Measurements from ENCODE around the gene OR2A1.
"Not testable (repeated sequence)": the region's sequence is repeated elsewhere in the genome, so short reads cannot be mapped to it uniquely, and the experiment has no call there.

OR2A1 gene

GRCh38 chr7:144330044-144330443 is 17.8 kb downstream of the OR2A1 start:
- not testable (repeated sequence) for FAIRE-seq

GRCh38 chr7:144331221-144331995 is 19.2 kb downstream of the OR2A1 start:
- not testable (repeated sequence) for FAIRE-seq

DNA sequence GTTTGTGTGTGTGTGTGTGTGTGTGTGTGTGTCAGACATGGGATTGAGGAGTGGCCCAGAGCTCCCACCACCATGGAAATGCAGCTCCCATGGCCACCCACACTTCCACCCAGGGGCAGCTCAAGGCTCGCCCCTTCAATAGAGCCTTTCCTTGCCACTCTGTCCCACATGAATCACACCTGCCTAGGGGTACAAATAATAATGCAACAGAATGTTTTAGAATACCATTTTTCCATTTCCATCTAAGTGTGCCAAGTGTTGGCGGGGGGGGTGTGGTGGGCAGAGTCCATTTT is 19.7 kb downstream of the OR2A1 start:
- FAIRE-seq, result not testable (repeated sequence)

DNA sequence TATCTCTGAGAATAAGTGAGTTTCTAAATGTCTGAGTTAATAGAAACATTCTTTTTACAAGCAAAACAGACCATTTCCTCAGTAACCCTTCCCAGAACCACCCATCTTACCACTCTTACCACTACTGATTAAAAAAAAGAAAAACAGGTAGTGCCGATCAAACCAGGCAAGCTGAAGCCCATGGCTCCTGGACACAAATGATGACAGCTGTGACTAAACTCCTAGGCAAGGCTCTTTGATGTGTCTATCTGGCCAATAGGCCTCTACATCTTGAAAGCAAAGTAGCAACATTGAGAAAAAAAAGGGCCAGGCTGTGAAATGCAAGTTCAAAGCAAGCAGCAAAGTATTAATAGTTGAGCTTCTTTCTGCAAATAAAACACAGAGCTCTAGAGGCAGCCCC is 36.4 kb downstream of the OR2A1 start:
- FAIRE-seq, result not testable (repeated sequence)

- FAIRE-seq, result not testable (repeated sequence)
These were observed 39.4 kb downstream of the OR2A1 start for GRCh38 chr7:144351667-144352066.

DNA sequence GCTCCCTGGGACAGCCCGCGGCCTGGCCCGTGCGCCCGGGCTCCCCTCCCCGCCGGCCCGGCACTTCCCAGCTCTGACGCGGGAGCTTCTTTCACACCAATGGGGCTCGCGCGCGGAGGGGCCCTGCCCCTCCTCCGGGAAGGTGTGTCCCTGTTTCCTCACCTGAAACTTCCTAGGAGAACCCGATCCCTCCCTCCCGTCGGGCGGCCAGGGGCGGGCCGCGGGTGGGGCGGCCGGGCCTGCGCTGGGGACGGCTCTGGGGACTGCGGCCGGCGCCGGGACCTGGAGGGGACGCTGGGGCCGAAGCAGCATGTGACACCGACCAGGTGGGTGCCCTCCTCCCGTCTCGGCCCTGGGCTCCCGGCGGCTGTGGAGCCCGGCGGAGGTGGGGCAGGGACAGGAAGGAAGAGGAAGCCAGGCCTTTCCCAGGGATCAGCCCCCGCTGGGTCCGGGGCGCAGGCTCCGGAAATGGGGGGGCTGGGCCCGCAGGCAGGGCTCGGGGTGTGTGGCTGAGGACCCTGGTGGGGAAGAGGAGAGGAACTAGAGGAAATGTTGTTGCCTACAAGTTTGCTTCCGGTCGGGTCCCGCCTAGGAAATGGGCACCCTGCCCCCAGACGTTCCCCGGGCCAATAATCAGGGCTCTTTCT is 43.1 kb downstream of the OR2A1 start, which contains the start of gene ARHGEF5:
Gene ARHGEF5 (plus strand): TSS at position 227 of the 647 bp plus-strand sequence. CDS start 7,268 bp downstream, outside the sequence.
- not testable (repeated sequence) for FAIRE-seq

DNA sequence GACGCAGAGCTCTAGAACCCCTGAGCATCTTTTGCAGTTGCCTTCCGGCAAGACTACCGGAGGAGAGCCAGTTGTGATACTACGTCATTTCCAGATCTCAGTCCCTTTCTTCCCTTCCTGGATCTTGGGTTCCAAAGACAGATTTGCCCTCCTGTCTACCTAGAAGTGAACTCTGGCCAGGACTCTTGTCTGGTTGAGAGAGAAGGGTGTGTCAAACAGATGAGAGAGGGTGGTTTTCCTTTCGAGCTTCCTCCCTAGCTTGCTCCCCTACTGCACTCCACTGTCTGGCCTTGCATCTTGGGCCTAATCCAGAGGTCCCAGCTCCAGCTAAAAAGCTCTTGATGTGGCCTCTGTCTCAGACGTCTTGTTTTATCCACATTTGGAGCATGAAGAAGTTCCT is 44.0 kb downstream of the OR2A1 start:
- FAIRE-seq, result not testable (repeated sequence)

GRCh38 chr7:144356860-144357259 is 44.6 kb downstream of the OR2A1 start:
- FAIRE-seq, result not testable (repeated sequence)

- FAIRE-seq, result not testable (repeated sequence)
These were observed 49.8 kb downstream of the OR2A1 start for GRCh38 chr7:144362061-144362460.

DNA sequence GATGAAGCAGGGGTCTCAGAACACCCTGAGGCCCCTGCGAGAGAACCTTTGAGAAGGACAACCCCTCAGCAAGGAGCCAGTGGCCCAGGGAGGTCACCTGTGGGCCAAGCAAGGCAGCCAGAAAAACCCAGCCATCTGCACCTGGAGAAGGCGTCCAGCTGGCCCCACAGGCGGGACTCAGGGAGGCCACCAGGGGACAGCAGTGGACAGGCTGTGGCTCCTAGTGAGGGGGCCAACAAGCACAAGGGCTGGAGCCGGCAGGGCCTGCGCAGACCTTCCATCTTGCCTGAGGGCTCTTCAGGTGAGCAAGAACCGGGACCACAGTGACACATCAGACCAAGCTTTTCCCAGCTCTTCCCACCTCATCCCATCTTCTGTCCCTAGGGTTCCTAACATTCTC is 53.3 kb downstream of the OR2A1 start:
- FAIRE-seq, result not testable (repeated sequence)

GRCh38 chr7:144367250-144367649 is 55.0 kb downstream of the OR2A1 start:
- not testable (repeated sequence) for FAIRE-seq

DNA sequence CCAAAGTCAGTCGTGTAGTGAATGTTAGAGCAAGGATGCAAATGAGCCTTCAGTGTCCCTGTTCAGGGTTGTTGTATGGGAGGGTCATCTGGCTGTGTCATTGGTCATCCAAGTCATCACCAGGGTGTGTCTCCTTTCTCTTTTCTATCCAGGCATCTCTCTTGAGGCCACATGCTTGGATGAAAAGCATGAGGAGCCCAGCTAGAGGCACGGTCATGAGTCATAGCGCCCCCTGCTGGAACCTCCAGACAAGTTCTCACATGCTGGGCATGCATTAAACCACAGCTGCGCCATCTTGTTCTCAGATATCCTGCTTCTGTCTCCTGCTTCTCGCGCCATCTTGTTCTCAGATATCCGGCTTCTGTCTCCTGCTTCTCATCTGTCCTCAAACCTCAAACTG is 57.0 kb downstream of the OR2A1 start:
- not testable (repeated sequence) for FAIRE-seq

Measured in G401.6 (cell line).